Psoas muscle (tissue), 8 donors: ENCODE results near the gene CDSN. TPM values are rescaled to one million over a fixed set of nuclear protein-coding genes. Genes with fewer than 3 reads are reported as not detected.

ENCODE experiments used
- ATAC-seq, 4 donors: fragments of 200-7000 bp; cut with Tn5 transposase; one replicate each; pipeline ENCODE4 v1.9.1; 2020; ENCODE audit warnings: moderate library complexity in 3 of 4, mild to moderate bottlenecking in 2 of 4
- DNase-seq, 2 donors: peaks; one replicate each; pipeline ENCODE4 v3.0.0-alpha.2; 2020
- H3K27ac ChIP-seq: fragments of 200-600 bp; one replicate; pipeline ENCODE4 v1.8.0; 2022
- H3K27me3 ChIP-seq, 3 donors: fragments of 200-600 bp in 1 of 3; one replicate each; pipeline versions ENCODE4 v1.6.1 to v1.8.0; 2013 to 2022; ENCODE audit warnings: low read length in 2 of 3, mild to moderate bottlenecking in 2 of 3, moderate library complexity in 1 of 3; ENCODE audit not compliant: insufficient read depth in 3 of 3
- H3K36me3 ChIP-seq, 2 donors: fragments of 200-600 bp in 1 of 2; one replicate each; pipeline versions ENCODE4 v1.6.1 to v1.8.0; 2013 to 2022; ENCODE audit warnings: low read depth in 1 of 2, mild to moderate bottlenecking in 1 of 2, moderate library complexity in 1 of 2; ENCODE audit not compliant: insufficient read depth in 1 of 2
- H3K4me1 ChIP-seq: fragments of 200-600 bp; one replicate; pipeline ENCODE4 v1.8.0; 2022
- H3K4me3 ChIP-seq: fragments of 200-600 bp; one replicate; pipeline ENCODE4 v1.8.0; 2022; ENCODE audit warnings: mild to moderate bottlenecking
- H3K9me3 ChIP-seq: fragments of 200-600 bp; one replicate; pipeline ENCODE4 v1.8.0; 2022
- WGBS, 3 donors: extraction: QIAGEN DNeasy Blood & Tissue Kit; methylation state at CpG; one replicate each; pipeline versions ENCODE4 v1.1.6 to v1.1.7; 2013; 5-methylcytosine and 5-hydroxymethylcytosine counted together
- intact Hi-C, 2 donors: fragments of 100-400 bp; cut with DNase I; formaldehyde crosslinking; loops; one replicate each; pipeline versions ENCODE4 v1.11.0 to v1.14.2; 2022
- polyA plus RNA-seq, 3 donors: library from polyadenylated mRNA; stranded (reverse); fragments of 200-250 nt; gene quantifications; one replicate each; pipeline ENCODE4 v1.2.3, GENCODE V29; 2013
- total RNA-seq, 4 donors: library from RNA; stranded (reverse); fragmentation: NEBNext Ultra II Directional in 2 of 4; extraction: Animal tissue kit (Norgen Biotek cat#: 25700) in 2 of 4; gene quantifications; one replicate each; pipeline versions ENCODE4 v1.2.1 to v1.2.4, GENCODE V29; 2021 to 2023
- TF ChIP-seq, protein P1 (sequence below): fragments of 200-600 bp; IDR thresholded peaks from one replicate; pipeline ENCODE4 v1.8.0; 2022; ENCODE audit warnings: antibody characterized with exemption
- donor health status: healthy with polysubstance abuse.
- donor health status: DM: no; HTN: no; CAD: no; lungs with moderate emphysema.
- donor health status: Bipolar disorder and iron deficiency.
- donor health status: healthy.
- donor health status: DM: yes; HTN: yes; CAD: no.
- donor health status: DM: no; HTN: no; CAD: no.
- donor health status: DM: no; HTN: no; CAD: no.
- donor health status: DM: yes; HTN: yes; CAD: no.

CDSN gene
- total and polyA plus RNA-seq, 7 donors, result not detected

DNA sequence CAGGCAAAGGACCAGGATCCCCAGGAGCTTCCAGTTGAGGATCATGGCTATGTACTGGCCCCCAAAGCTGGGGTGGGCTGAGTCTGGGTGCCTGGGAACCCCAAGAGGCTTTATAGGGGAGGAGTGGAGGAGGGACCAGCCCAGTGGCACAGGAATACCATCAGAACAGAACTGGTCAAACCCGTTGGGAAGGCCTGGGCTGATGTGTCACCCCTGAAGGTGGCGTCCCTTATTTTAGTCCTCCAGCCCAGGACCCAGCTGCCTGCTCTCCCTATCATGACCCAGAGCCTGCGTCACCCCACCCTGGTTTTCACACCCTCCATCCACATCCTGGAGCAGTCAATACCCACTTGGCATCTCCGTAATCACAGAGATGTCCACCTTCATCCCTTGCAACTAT is 18.7 kb upstream of the CDSN start, which contains the start of gene PSORS1C2:
TSS of gene PSORS1C2 (minus strand) at position 85 of the 400 bp plus-strand sequence. CDS start at position 45, 40 bp downstream.
- Histone ChIP-seq H3K27me3 (no peaks in the 10 kb centered on the region), H3K4me3 (no peak within 1 kb of the TSS), H3K9me3 (no peaks in the 10 kb centered on the region), H3K36me3 (peaks cover 0 to 19% of the 10 kb centered on the region in 2 donors), H3K4me1 (no peaks in the 10 kb centered on the region), H3K27ac (no peak within 1 kb of the TSS)
- DNase-seq (no peak), ATAC-seq (no peak)
- WGBS, 3 donors, result 80 to 94% (median 84%) methylated on average over 4 of the region's 4 CpGs
- intact Hi-C loops, result loop anchor here (2.0 kb wide), 2 partner anchors 54 to 228 kb away; no protein-coding TSS in a partner anchor
- TF ChIP-seq, protein P1, sequence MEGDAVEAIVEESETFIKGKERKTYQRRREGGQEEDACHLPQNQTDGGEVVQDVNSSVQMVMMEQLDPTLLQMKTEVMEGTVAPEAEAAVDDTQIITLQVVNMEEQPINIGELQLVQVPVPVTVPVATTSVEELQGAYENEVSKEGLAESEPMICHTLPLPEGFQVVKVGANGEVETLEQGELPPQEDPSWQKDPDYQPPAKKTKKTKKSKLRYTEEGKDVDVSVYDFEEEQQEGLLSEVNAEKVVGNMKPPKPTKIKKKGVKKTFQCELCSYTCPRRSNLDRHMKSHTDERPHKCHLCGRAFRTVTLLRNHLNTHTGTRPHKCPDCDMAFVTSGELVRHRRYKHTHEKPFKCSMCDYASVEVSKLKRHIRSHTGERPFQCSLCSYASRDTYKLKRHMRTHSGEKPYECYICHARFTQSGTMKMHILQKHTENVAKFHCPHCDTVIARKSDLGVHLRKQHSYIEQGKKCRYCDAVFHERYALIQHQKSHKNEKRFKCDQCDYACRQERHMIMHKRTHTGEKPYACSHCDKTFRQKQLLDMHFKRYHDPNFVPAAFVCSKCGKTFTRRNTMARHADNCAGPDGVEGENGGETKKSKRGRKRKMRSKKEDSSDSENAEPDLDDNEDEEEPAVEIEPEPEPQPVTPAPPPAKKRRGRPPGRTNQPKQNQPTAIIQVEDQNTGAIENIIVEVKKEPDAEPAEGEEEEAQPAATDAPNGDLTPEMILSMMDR, result no peak

DNA sequence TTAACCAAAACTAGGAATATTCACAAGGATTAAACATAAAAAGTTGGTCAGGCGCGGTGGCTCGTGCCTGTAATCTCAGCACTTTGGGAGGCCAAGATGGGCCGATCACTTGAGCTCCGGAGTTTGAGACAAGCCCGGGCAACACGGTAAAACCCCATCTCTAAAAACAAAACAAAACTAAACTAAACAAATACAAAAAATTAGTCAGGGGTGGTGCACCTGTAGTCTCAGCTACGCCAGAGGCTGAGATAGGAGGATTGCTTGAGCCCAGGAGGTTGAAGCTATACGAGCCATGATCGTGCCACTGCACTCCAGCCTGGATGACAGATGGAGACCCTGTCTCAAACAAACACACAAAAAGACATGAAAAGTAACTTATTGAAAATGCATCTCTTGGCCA is 15.5 kb upstream of the CDSN start:
- Histone ChIP-seq H3K4me1 (no peaks in the 10 kb centered on the region), H3K4me3 (no peak overlapping the region), H3K27me3 (no peaks in the 10 kb centered on the region), H3K36me3 (no peaks in the 10 kb centered on the region), H3K9me3 (no peaks in the 10 kb centered on the region), H3K27ac (no peak overlapping the region)
- 82 to 94% (median 90%) methylated on average over 10 of the region's 10 CpGs for WGBS, 3 donors
- intact Hi-C loops, result loop anchor here in 1 of 2 donors (2.0 kb wide), 1 partner anchor 231 kb away; no protein-coding TSS in a partner anchor
- DNase-seq (no peak), ATAC-seq (no peak)
- TF ChIP-seq, protein P1, result no peak

DNA sequence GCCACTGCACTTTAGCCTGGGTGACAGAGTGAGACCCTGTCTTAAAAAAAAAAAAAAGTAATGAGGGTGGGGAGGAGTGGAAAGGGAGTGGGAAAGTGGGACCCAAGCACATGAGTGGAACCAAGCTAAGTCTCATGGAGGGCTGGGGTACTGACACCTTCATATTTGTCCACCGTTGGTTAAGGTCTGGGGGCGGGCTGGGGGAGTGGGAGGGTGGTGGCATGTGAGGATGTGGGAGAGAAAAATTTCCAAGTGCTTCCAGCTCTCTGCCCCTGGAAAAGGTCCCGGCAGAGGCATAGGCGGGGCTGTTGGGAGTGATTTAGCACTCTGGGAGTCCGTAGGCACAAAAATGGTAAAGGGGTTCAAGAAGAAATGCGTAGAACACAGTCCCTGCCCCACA is 12.6 kb upstream of the CDSN start:
- H3K4me1 ChIP-seq, result no peaks in the 10 kb centered on the region
- no peak for DNase-seq
- no peak overlapping the region for H3K27ac ChIP-seq
- H3K36me3 ChIP-seq, result no peaks in the 10 kb centered on the region
- intact Hi-C loops, result no loop called here
- TF ChIP-seq, protein P1, result no peak
- ATAC-seq, result no peak
- H3K27me3 ChIP-seq, result no peaks in the 10 kb centered on the region
- H3K9me3 ChIP-seq, result no peaks in the 10 kb centered on the region
- 58 to 78% (median 74%) methylated on average over 6 of the region's 6 CpGs for WGBS, 3 donors
- H3K4me3 ChIP-seq, result no peak overlapping the region

DNA sequence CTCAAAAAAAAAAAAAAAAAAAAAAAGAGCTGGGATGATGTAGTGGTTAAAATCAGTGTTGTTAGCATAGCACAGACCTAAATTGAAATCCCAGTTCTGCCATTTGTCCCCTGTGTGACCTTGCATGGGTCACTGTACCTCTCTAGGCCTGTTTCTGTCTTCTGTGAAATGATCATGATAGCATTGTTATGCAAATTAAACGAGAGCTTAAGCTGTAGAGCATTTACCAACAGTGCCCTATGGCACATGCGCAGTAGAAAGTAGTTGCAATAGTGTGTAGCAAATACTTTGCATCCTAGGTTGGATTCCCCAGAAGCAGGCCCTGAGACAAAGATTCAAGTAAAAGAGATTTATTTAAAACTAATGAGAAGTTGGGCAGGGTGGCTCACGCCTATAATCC is 11.3 kb upstream of the CDSN start:
- H3K9me3 ChIP-seq, result no peaks in the 10 kb centered on the region
- H3K27ac ChIP-seq, result no peak overlapping the region
- no peaks in the 10 kb centered on the region for H3K36me3 ChIP-seq
- no peak overlapping the region for H3K4me3 ChIP-seq
- ATAC-seq (no peak), DNase-seq (no peak)
- no peaks in the 10 kb centered on the region for H3K4me1 ChIP-seq
- TF ChIP-seq, protein P1, result no peak
- 69 to 92% (median 72%) methylated on average over 3 of the region's 3 CpGs for whole genome bisulfite sequencing, 3 donors
- H3K27me3 ChIP-seq, result no peaks in the 10 kb centered on the region
- intact Hi-C loops, result no loop called here

DNA sequence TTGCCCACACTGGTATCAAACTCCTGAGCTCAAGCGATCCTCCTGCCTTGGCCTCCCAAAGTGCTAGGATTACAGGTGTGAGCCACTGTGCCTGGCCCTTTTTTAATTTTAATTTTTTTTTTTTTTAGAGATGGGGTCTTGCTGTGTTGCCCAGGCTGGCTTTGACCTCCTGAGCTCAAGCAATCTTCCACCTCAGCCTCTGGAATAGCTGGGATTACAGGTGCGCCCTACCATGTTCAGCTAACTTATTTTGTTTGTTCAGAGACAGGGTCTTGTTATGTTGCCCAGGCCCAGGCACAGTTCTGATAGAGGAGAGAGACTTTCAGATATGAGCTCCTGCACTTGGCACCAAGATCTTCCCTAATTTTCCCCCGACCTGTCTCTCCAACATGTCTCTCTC is 10.5 kb upstream of the CDSN start:
- DNase-seq (no peak), ATAC-seq (no peak)
- WGBS, 3 donors, result 93 to 97% (median 93%) methylated on average over 3 of the region's 3 CpGs
- Histone ChIP-seq H3K4me3 (no peak overlapping the region), H3K27me3 (no peaks in the 10 kb centered on the region), H3K36me3 (no peaks in the 10 kb centered on the region), H3K9me3 (no peaks in the 10 kb centered on the region), H3K27ac (no peak overlapping the region), H3K4me1 (no peaks in the 10 kb centered on the region)
- intact Hi-C loops, result no loop called here
- TF ChIP-seq, protein P1, result no peak
